GM23338 (cell line): Measurements from ENCODE around the gene SCLT1.

ENCODE experiments used
- CREB1 ChIP-seq: fragments of 250-450 bp; sonication (Bioruptor Pico); IDR thresholded peaks from 2 replicates; pipeline ENCODE4 v1.5.0; 2020; ENCODE audit warnings: low read depth, mild to moderate bottlenecking, moderate library complexity
- EZH2 ChIP-seq: fragments of 200-600 bp; sonication (generic); IDR thresholded peaks from one replicate; pipeline ENCODE4 v1.8.0; 2017; ENCODE audit warnings: antibody characterized with exemption, mild to moderate bottlenecking, low read depth; ENCODE audit not compliant: unreplicated experiment
- EZH2phosphoT487 ChIP-seq: fragments of 200-600 bp; sonication (generic); IDR thresholded peaks from one replicate; pipeline ENCODE4 v1.8.1; 2018; ENCODE audit warnings: antibody characterized with exemption; ENCODE audit not compliant: unreplicated experiment
- JUNB ChIP-seq: IDR thresholded peaks from one replicate; pipeline ENCODE4 v1.6.1; 2016; ENCODE audit warnings: antibody characterized with exemption; ENCODE audit not compliant: unreplicated experiment
- NANOG ChIP-seq: IDR thresholded peaks from 2 replicates; pipeline ENCODE4 v1.6.1; 2016; ENCODE audit warnings: antibody characterized with exemption, borderline replicate concordance
- POLR2AphosphoS5 ChIP-seq: IDR thresholded peaks from 2 replicates; pipeline ENCODE4 v1.6.1; 2016; ENCODE audit warnings: antibody characterized with exemption, low read depth
- STAT1 ChIP-seq: IDR thresholded peaks from one replicate; pipeline ENCODE4 v1.6.1; 2016; ENCODE audit warnings: antibody characterized with exemption; ENCODE audit not compliant: unreplicated experiment
- ZNF114 ChIP-seq: fragments of 250-450 bp; sonication (Bioruptor Pico); IDR thresholded peaks from 2 replicates; pipeline ENCODE4 v1.5.0; 2020; ENCODE audit warnings: mild to moderate bottlenecking, moderate library complexity
- ZNF331 ChIP-seq: fragments of 250-450 bp; sonication (Bioruptor Pico); IDR thresholded peaks from 2 replicates; pipeline ENCODE4 v1.5.0; 2020; ENCODE audit warnings: low read depth, mild to moderate bottlenecking, moderate library complexity
- TF ChIP-seq, protein P1 (sequence below): IDR thresholded peaks from one replicate; pipeline ENCODE4 v1.6.1; 2018; ENCODE audit warnings: antibody characterized with exemption; ENCODE audit not compliant: unreplicated experiment
- TF ChIP-seq, protein P2 (sequence below), 2 experiments: fragments of 200-600 bp in 1 of 2; sonication (generic) in 1 of 2; conservative IDR thresholded peaks; 2 replicates each; pipeline versions ENCODE4 v1.5.1 to v1.6.1; 2016 to 2017; ENCODE audit warnings: antibody characterized with exemption in 2 of 2, low read depth in 2 of 2, mild to moderate bottlenecking in 2 of 2, moderate library complexity in 1 of 2
- TF ChIP-seq, protein P3 (sequence below): IDR thresholded peaks from 2 replicates; pipeline ENCODE4 v1.6.1; 2016; ENCODE audit warnings: antibody characterized with exemption

DNA sequence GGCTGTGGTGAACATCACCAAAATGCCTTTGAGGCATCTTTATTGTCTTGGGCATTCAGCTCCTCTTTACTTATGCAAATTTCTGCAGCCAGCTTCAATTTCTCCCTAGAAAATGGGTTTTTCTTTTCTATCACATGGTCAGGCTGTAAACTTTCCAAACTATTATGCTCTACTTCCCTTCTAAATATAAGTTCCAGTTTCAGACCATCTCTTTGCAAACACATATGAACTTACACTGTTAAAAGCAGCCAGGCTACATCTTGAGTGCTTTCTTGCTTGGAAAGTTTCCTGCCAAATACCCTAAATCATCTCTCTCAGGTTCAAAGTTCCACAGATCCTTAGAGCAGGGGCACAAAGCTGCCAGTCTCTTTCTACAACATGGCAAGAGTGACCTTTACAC, 13.2 kb downstream of the SCLT1 start:
- TF ChIP-seq, protein P1, sequence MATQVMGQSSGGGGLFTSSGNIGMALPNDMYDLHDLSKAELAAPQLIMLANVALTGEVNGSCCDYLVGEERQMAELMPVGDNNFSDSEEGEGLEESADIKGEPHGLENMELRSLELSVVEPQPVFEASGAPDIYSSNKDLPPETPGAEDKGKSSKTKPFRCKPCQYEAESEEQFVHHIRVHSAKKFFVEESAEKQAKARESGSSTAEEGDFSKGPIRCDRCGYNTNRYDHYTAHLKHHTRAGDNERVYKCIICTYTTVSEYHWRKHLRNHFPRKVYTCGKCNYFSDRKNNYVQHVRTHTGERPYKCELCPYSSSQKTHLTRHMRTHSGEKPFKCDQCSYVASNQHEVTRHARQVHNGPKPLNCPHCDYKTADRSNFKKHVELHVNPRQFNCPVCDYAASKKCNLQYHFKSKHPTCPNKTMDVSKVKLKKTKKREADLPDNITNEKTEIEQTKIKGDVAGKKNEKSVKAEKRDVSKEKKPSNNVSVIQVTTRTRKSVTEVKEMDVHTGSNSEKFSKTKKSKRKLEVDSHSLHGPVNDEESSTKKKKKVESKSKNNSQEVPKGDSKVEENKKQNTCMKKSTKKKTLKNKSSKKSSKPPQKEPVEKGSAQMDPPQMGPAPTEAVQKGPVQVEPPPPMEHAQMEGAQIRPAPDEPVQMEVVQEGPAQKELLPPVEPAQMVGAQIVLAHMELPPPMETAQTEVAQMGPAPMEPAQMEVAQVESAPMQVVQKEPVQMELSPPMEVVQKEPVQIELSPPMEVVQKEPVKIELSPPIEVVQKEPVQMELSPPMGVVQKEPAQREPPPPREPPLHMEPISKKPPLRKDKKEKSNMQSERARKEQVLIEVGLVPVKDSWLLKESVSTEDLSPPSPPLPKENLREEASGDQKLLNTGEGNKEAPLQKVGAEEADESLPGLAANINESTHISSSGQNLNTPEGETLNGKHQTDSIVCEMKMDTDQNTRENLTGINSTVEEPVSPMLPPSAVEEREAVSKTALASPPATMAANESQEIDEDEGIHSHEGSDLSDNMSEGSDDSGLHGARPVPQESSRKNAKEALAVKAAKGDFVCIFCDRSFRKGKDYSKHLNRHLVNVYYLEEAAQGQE = no peak
- TF ChIP-seq, protein P2, sequence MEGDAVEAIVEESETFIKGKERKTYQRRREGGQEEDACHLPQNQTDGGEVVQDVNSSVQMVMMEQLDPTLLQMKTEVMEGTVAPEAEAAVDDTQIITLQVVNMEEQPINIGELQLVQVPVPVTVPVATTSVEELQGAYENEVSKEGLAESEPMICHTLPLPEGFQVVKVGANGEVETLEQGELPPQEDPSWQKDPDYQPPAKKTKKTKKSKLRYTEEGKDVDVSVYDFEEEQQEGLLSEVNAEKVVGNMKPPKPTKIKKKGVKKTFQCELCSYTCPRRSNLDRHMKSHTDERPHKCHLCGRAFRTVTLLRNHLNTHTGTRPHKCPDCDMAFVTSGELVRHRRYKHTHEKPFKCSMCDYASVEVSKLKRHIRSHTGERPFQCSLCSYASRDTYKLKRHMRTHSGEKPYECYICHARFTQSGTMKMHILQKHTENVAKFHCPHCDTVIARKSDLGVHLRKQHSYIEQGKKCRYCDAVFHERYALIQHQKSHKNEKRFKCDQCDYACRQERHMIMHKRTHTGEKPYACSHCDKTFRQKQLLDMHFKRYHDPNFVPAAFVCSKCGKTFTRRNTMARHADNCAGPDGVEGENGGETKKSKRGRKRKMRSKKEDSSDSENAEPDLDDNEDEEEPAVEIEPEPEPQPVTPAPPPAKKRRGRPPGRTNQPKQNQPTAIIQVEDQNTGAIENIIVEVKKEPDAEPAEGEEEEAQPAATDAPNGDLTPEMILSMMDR (conservative IDR thresholded peaks at IDR 0.05; ENCODE audit: low read depth in 2 of 2) = no peak
- TF ChIP-seq ZNF331 (no peak), STAT1 (no peak), EZH2 (no peak), EZH2phosphoT487 (no peak), NANOG (no peak), ZNF114 (CRISPR knock-in tag) (no peak), POLR2AphosphoS5 (no peak), JUNB (no peak), CREB1 (no peak)
- TF ChIP-seq, protein P3, sequence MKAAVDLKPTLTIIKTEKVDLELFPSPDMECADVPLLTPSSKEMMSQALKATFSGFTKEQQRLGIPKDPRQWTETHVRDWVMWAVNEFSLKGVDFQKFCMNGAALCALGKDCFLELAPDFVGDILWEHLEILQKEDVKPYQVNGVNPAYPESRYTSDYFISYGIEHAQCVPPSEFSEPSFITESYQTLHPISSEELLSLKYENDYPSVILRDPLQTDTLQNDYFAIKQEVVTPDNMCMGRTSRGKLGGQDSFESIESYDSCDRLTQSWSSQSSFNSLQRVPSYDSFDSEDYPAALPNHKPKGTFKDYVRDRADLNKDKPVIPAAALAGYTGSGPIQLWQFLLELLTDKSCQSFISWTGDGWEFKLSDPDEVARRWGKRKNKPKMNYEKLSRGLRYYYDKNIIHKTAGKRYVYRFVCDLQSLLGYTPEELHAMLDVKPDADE = no peak
